HS-5 (cell line): Measurements from ENCODE around the gene AMIGO2.
"Not testable (repeated sequence)": the region's sequence is repeated elsewhere in the genome, so short reads cannot be mapped to it uniquely, and the experiment has no call there.

Experiments
- DNase-seq: peaks from one replicate; pipeline ENCODE4 v3.0.0-alpha.2; 2012; ENCODE audit warnings: low read depth

AMIGO2 gene

GRCh38 chr12:47079468-47079980 lies at the start of gene AMIGO2, which contains the start of gene PCED1B:
AMIGO2 (minus strand) TSS chr12:47079959; CDS start chr12:47079002, 957 bp downstream.
PCED1B (plus strand) TSS chr12:47079621; CDS start chr12:47235064, 155,443 bp downstream.
- DNase-seq = no peak

GRCh38 chr12:47126246-47126645 lies 46.5 kb upstream of the AMIGO2 start:
- DNase-seq = no peak

GRCh38 chr12:47124451-47124850 lies 44.7 kb upstream of the AMIGO2 start:
- peak; percentile 25 for DNase-seq

GRCh38 chr12:47123730-47124129 lies 44.0 kb upstream of the AMIGO2 start:
- DNase-seq = no peak

- DNase-seq = no peak
Observed at GRCh38 chr12:47122602-47123001, 42.8 kb upstream of the AMIGO2 start.

GRCh38 chr12:47121146-47121545 lies 41.4 kb upstream of the AMIGO2 start:
- no peak for DNase-seq

- DNase-seq = no peak
Observed at GRCh38 chr12:47120736-47121135, 41.0 kb upstream of the AMIGO2 start.

- not testable (repeated sequence) for DNase-seq
Observed at GRCh38 chr12:47117305-47117704, 37.5 kb upstream of the AMIGO2 start.

GRCh38 chr12:47114481-47114892 lies 34.7 kb upstream of the AMIGO2 start:
- no peak for DNase-seq

GRCh38 chr12:47112679-47113078 lies 32.9 kb upstream of the AMIGO2 start:
- no peak for DNase-seq

GRCh38 chr12:47111854-47112253 lies 32.1 kb upstream of the AMIGO2 start:
- DNase-seq = no peak

GRCh38 chr12:47111392-47111778 lies 31.6 kb upstream of the AMIGO2 start:
- DNase-seq = no peak

- DNase-seq = no peak
Observed at GRCh38 chr12:47110718-47111391, 31.1 kb upstream of the AMIGO2 start.

- no peak for DNase-seq
Observed at GRCh38 chr12:47110011-47110541, 30.3 kb upstream of the AMIGO2 start.

- DNase-seq = no peak
Observed at GRCh38 chr12:47107926-47108325, 28.2 kb upstream of the AMIGO2 start.

- no peak for DNase-seq
Observed at GRCh38 chr12:47107446-47107845, 27.7 kb upstream of the AMIGO2 start.

- DNase-seq = no peak
Observed at GRCh38 chr12:47105914-47106674, 26.3 kb upstream of the AMIGO2 start.

- DNase-seq = no peak
Observed at GRCh38 chr12:47102845-47103651, 23.3 kb upstream of the AMIGO2 start.

GRCh38 chr12:47102406-47102805 lies 22.6 kb upstream of the AMIGO2 start:
- DNase-seq = no peak

GRCh38 chr12:47100160-47100559 lies 20.4 kb upstream of the AMIGO2 start:
- DNase-seq = no peak

GRCh38 chr12:47099610-47100009 lies 19.9 kb upstream of the AMIGO2 start:
- DNase-seq = no peak

GRCh38 chr12:47098099-47098498 lies 18.3 kb upstream of the AMIGO2 start:
- no peak for DNase-seq
